Glutamatergic neuron (in vitro differentiated cells): ENCODE measurements around the gene HDAC4. TPM values are rescaled to one million over a fixed set of nuclear protein-coding genes. Genes with fewer than 3 reads are reported as not detected.

Source experiments
- DNase-seq: peaks from one replicate; pipeline ENCODE4 v3.0.0; 2022
- H3K27ac Mint-ChIP-seq: one replicate; pipeline ENCODE4 v1.8.0; 2020; ENCODE audit warnings: mild to moderate bottlenecking, mixed read lengths, inconsistent platforms; ENCODE audit not compliant: unreplicated experiment
- H3K27me3 Mint-ChIP-seq: one replicate; pipeline ENCODE4 v1.8.0; 2020; ENCODE audit warnings: mild to moderate bottlenecking, moderate library complexity, mixed read lengths, inconsistent platforms; ENCODE audit not compliant: unreplicated experiment
- H3K36me3 Mint-ChIP-seq: one replicate; pipeline ENCODE4 v1.8.0; 2020; ENCODE audit warnings: mild to moderate bottlenecking, mixed read lengths, inconsistent platforms; ENCODE audit not compliant: unreplicated experiment
- H3K4me1 Mint-ChIP-seq: one replicate; pipeline ENCODE4 v1.8.0; 2020; ENCODE audit warnings: mild to moderate bottlenecking, low read depth, mixed read lengths, inconsistent platforms; ENCODE audit not compliant: unreplicated experiment
- H3K4me3 Mint-ChIP-seq: one replicate; pipeline ENCODE4 v1.8.0; 2020; ENCODE audit warnings: mild to moderate bottlenecking, mixed read lengths, inconsistent platforms; ENCODE audit not compliant: unreplicated experiment
- H3K9me3 Mint-ChIP-seq: one replicate; pipeline ENCODE4 v1.8.0; 2020; ENCODE audit warnings: mild to moderate bottlenecking, moderate library complexity, mixed read lengths, inconsistent platforms; ENCODE audit not compliant: unreplicated experiment
- total RNA-seq: library from RNA; stranded (reverse); fragmentation: NEBNext Ultra II Directional; extraction: Animal tissue kit (Norgen Biotek cat#: 25700); gene quantifications from one replicate; pipeline ENCODE4 v1.2.1, GENCODE V29; 2021; ENCODE audit not compliant: unreplicated experiment
- TF ChIP-seq, protein P1 (sequence below): fragments of 200-600 bp; sonication (generic); IDR thresholded peaks from one replicate; pipeline ENCODE4 v1.5.0; 2021; ENCODE audit not compliant: partially characterized antibody, unreplicated experiment

HDAC4 gene
- total RNA-seq, 1 donor from 2014 or later, result 90.6 TPM

- TF ChIP-seq, protein P1, sequence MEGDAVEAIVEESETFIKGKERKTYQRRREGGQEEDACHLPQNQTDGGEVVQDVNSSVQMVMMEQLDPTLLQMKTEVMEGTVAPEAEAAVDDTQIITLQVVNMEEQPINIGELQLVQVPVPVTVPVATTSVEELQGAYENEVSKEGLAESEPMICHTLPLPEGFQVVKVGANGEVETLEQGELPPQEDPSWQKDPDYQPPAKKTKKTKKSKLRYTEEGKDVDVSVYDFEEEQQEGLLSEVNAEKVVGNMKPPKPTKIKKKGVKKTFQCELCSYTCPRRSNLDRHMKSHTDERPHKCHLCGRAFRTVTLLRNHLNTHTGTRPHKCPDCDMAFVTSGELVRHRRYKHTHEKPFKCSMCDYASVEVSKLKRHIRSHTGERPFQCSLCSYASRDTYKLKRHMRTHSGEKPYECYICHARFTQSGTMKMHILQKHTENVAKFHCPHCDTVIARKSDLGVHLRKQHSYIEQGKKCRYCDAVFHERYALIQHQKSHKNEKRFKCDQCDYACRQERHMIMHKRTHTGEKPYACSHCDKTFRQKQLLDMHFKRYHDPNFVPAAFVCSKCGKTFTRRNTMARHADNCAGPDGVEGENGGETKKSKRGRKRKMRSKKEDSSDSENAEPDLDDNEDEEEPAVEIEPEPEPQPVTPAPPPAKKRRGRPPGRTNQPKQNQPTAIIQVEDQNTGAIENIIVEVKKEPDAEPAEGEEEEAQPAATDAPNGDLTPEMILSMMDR, result no peak
- no peaks in the 10 kb centered on the region for H3K36me3 Mint-ChIP-seq
- no peak overlapping the region for H3K27ac Mint-ChIP-seq
- H3K27me3 Mint-ChIP-seq, result peaks cover 11% of the 10 kb centered on the region
- H3K9me3 Mint-ChIP-seq, result peaks cover 23% of the 10 kb centered on the region
- H3K4me1 Mint-ChIP-seq, result peaks cover 63% of the 10 kb centered on the region
- DNase-seq, result no peak
- H3K4me3 Mint-ChIP-seq, result peak overlapping the region; percentile 46
Observed at GRCh38 chr2:239247401-239248245, 153.2 kb downstream of the HDAC4 start.

GRCh38 chr2:239246723-239247122 is 154.1 kb downstream of the HDAC4 start:
- peaks cover 23% of the 10 kb centered on the region for H3K9me3 Mint-ChIP-seq

DNA sequence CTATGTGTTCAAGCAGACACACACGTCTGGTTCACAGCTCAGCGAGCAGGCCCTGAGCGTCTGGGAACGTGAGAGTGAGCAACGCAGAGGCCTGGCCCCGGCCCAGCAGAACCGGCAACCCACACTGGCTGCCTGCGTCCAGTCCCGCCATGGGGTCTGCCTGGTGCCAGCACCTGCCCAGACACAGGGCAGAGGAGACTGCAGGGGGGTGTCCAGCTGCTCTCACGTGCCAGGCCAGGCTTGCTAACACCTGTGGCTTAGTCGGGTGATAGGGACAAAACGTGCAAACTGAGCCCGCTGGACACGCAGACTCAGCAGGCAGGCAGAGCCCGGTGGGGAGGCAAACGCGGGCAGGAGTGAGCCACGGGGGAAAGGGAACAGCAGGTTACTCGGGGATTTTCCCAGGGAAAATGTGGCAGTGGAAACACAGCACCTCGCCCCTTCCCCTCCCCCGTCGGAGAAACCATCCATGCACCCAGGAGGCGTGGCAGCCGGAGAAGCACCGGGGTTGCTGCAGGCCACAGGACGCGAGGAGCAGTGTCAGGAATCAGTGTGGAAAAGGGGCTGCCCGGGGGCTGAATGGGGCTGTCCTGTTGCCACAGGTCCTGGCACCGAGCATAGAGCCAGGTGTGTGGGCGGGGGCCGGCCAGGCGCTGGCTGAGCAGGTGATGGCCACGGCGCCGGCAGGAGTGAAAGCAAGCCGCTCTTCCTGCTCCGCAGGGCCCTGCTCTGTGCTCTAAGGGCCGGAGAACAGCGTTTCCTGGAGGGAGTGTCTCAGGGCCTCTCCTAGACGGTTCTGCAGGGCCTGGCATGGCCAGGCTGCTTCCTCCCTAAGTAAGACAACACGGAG is 154.7 kb downstream of the HDAC4 start:
- DNase-seq, result no peak
- H3K4me1 Mint-ChIP-seq, result peaks cover 69% of the 10 kb centered on the region
- peak overlapping the region; percentile 55 for H3K27ac Mint-ChIP-seq

More at GRCh38 chr2:239246723-239247122, 154.1 kb downstream of the HDAC4 start:
- Mint-ChIP-seq H3K36me3 (no peaks in the 10 kb centered on the region), H3K27ac (peak overlapping the region; percentile 48), H3K4me1 (peaks cover 67% of the 10 kb centered on the region), H3K4me3 (peak overlapping the region; percentile 46), H3K27me3 (peaks cover 11% of the 10 kb centered on the region)
- DNase-seq, result no peak
- TF ChIP-seq, protein P1, result no peak

DNA sequence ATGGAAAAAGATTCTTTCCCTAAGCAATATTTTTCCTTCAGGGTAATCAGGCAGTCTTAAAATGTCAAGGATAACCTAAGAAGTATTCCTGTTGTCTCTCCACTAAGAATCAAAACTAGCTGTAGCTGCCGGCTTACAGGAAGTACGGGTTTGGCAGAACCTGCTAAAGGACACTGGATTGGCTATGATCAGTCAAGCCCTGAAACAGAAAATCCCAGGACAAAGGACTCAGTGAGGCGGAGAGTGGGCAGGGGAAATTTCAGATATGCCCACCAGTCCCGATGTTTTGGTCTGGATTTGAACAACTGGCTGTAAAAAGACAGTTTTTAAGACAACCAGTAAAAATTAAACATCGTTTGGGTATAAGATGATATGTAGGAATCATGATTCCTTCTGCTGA is 155.7 kb downstream of the HDAC4 start:
- Mint-ChIP-seq H3K36me3 (no peaks in the 10 kb centered on the region), H3K9me3 (peaks cover 23% of the 10 kb centered on the region), H3K4me1 (peaks cover 77% of the 10 kb centered on the region), H3K27ac (peak overlapping the region; percentile 79), H3K4me3 (peak overlapping the region; percentile 58), H3K27me3 (peaks cover 13% of the 10 kb centered on the region)
- TF ChIP-seq, protein P1, result no peak
- no peak for DNase-seq

More for the DNA sequence above, 154.7 kb downstream of the HDAC4 start:
- Mint-ChIP-seq H3K4me3 (peak overlapping the region; percentile 46), H3K9me3 (peaks cover 23% of the 10 kb centered on the region), H3K36me3 (no peaks in the 10 kb centered on the region), H3K27me3 (peaks cover 11% of the 10 kb centered on the region)
- TF ChIP-seq, protein P1, result no peak
